MM.1S (cell line): ENCODE data around the gene RHEB.

ENCODE experiments used
- DNase-seq: peaks from one replicate; pipeline ENCODE4 v3.0.0-alpha.2; 2015
- H2AFZ ChIP-seq: fragments of 300-600 bp; sonication (generic); 2 replicates; pipeline ENCODE4 v1.6.0; 2016; ENCODE audit warnings: antibody characterized with exemption, low read length
- H3F3A ChIP-seq: fragments of 300-600 bp; sonication (generic); 2 replicates; pipeline ENCODE4 v1.6.1; 2016; ENCODE audit warnings: mild to moderate bottlenecking, antibody characterized with exemption, low read length, moderate library complexity, mixed read lengths; ENCODE audit not compliant: insufficient read depth
- H3K27ac ChIP-seq: fragments of 300-600 bp; sonication (generic); 2 replicates; pipeline ENCODE4 v1.5.1; 2016; ENCODE audit warnings: mild to moderate bottlenecking, low read length
- H3K27me3 ChIP-seq: fragments of 300-600 bp; sonication (generic); replicated peaks from 2 replicates; pipeline ENCODE4 v1.6.0; 2016; ENCODE audit warnings: low read length; ENCODE audit not compliant: insufficient read depth
- H3K36me3 ChIP-seq: fragments of 300-600 bp; sonication (generic); replicated peaks from 2 replicates; pipeline ENCODE4 v1.6.1; 2016; ENCODE audit warnings: mild to moderate bottlenecking, low read length, mixed read lengths; ENCODE audit not compliant: insufficient read depth
- H3K4me1 ChIP-seq: fragments of 300-600 bp; sonication (generic); 2 replicates; pipeline ENCODE4 v1.6.1; 2016; ENCODE audit warnings: low read length, mixed read lengths
- H3K4me2 ChIP-seq: fragments of 300-600 bp; sonication (generic); 2 replicates; pipeline ENCODE4 v1.6.0; 2016; ENCODE audit warnings: low read depth, low read length
- H3K4me3 ChIP-seq: fragments of 300-600 bp; sonication (generic); 2 replicates; pipeline ENCODE4 v1.5.1; 2016; ENCODE audit warnings: low read length, mixed read lengths
- H3K79me2 ChIP-seq: fragments of 300-600 bp; sonication (generic); 2 replicates; pipeline ENCODE4 v1.6.1; 2016; ENCODE audit warnings: mixed run types, low read length, mixed read lengths
- H3K9ac ChIP-seq: fragments of 300-600 bp; sonication (generic); 2 replicates; pipeline ENCODE4 v1.6.1; 2016; ENCODE audit warnings: low read length, mixed read lengths
- H3K9me2 ChIP-seq: fragments of 300-600 bp; sonication (generic); replicated peaks from 2 replicates; pipeline ENCODE4 v1.6.1; 2016; ENCODE audit warnings: mild to moderate bottlenecking, low read length, mixed read lengths; ENCODE audit not compliant: insufficient read depth
- H3K9me3 ChIP-seq: fragments of 300-600 bp; sonication (generic); replicated peaks from 2 replicates; pipeline ENCODE4 v1.6.1; 2016; ENCODE audit warnings: mild to moderate bottlenecking, low read length, mixed read lengths; ENCODE audit not compliant: insufficient read depth
- H4K20me1 ChIP-seq: fragments of 300-600 bp; sonication (generic); 2 replicates; pipeline ENCODE4 v1.6.1; 2016; ENCODE audit warnings: mild to moderate bottlenecking, low read length, moderate library complexity, mixed read lengths; ENCODE audit not compliant: insufficient read depth
- CTCF ChIP-seq: fragments of 300-600 bp; sonication (generic); IDR thresholded peaks from 2 replicates; pipeline ENCODE4 v1.5.1; 2016; ENCODE audit warnings: antibody characterized with exemption, low read length, mixed read lengths
- EZH2 ChIP-seq: fragments of 300-600 bp; sonication (generic); optimal IDR thresholded peaks from 2 replicates; pipeline ENCODE3; 2017; ENCODE audit warnings: low read depth, mild to moderate bottlenecking, antibody characterized with exemption, low read length, mixed read lengths
- EZH2phosphoT487 ChIP-seq: fragments of 300-600 bp; sonication (generic); IDR thresholded peaks from 2 replicates; pipeline ENCODE4 v1.6.1; 2018; ENCODE audit warnings: antibody characterized with exemption, low read length

Gene RHEB

DNA sequence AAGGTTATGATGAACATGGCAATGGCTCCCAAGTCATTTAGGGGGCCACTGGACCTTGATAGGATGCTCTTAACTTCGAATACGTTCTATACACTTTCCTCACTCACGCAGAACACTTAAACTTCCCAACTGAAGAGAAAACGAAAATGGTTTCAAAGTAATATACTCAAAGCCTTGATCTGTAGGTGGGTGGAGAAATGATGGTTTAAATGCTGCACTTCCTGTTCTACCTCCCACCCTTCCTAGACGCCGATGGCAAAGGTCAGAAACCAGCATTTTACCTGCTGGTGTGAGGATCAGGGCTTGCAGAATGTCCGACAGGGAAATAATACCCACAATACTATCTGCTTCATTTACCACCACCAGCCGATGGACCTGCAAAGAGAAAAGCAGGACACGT lies 40.5 kb upstream of the RHEB start:
- Histone ChIP-seq H3K27ac (no peak overlapping the region), H3K4me3 (no peak overlapping the region), H3K9me3 (no peaks in the 10 kb centered on the region), H3K36me3 (no peaks in the 10 kb centered on the region; the same call in 1 of the 2 replicates), H3K4me2 (no peak overlapping the region), H4K20me1 (no peaks in the 10 kb centered on the region), H3K27me3 (no peaks in the 10 kb centered on the region), H2AFZ (no peak overlapping the region), H3K4me1 (no peaks in the 10 kb centered on the region), H3F3A (no peaks in the 10 kb centered on the region), H3K79me2 (no peaks in the 10 kb centered on the region), H3K9me2 (no peaks in the 10 kb centered on the region), H3K9ac (no peak overlapping the region)
- no peak for DNase-seq
- TF ChIP-seq EZH2phosphoT487 (no peak), CTCF (no peak), EZH2 (no peak)

- Histone ChIP-seq H3K79me2 (no peaks in the 10 kb centered on the region), H2AFZ (no peak overlapping the region), H4K20me1 (no peaks in the 10 kb centered on the region), H3K27me3 (no peaks in the 10 kb centered on the region), H3K9me2 (no peaks in the 10 kb centered on the region), H3K36me3 (no peaks in the 10 kb centered on the region; the same call in 1 of the 2 replicates), H3F3A (no peaks in the 10 kb centered on the region), H3K4me1 (no peaks in the 10 kb centered on the region), H3K9me3 (no peaks in the 10 kb centered on the region), H3K4me3 (no peak overlapping the region), H3K4me2 (no peak overlapping the region), H3K9ac (no peak overlapping the region), H3K27ac (no peak overlapping the region)
- no peak for TF ChIP-seq EZH2
- no peak for TF ChIP-seq EZH2phosphoT487
- no peak for TF ChIP-seq CTCF
- no peak for DNase-seq
Observed at GRCh38 chr7:151559557-151560183, 40.0 kb upstream of the RHEB start.

- no peaks in the 10 kb centered on the region for H3K79me2 ChIP-seq
- no peaks in the 10 kb centered on the region for H3K4me1 ChIP-seq
- no peaks in the 10 kb centered on the region for H3K27me3 ChIP-seq
- H4K20me1 ChIP-seq: no peaks in the 10 kb centered on the region
- H3K9ac ChIP-seq: no peak overlapping the region
- H3K9me3 ChIP-seq: no peaks in the 10 kb centered on the region
- H3K36me3 ChIP-seq: no peaks in the 10 kb centered on the region; the same call in 1 of the 2 replicates
- TF ChIP-seq EZH2: no peak
- no peak for TF ChIP-seq CTCF
- no peak for TF ChIP-seq EZH2phosphoT487
- no peak for DNase-seq
- no peak overlapping the region for H3K4me2 ChIP-seq
- no peaks in the 10 kb centered on the region for H3F3A ChIP-seq
- H2AFZ ChIP-seq: no peak overlapping the region
- H3K4me3 ChIP-seq: no peak overlapping the region
- H3K9me2 ChIP-seq: no peaks in the 10 kb centered on the region
- H3K27ac ChIP-seq: no peak overlapping the region
Observed at GRCh38 chr7:151558575-151558974, 38.9 kb upstream of the RHEB start.
